ENCODE measurements around the gene PSMF1. TPM values are rescaled to one million over a fixed set of nuclear protein-coding genes. Genes with fewer than 3 reads are reported as not detected.

PSMF1 gene
- total and polyA plus RNA-seq, 2 of the 13 experiments (the other 11 are each of a cell fraction or from before 2014, with no cell fraction given): 82.5 to 86.0 TPM

DNA sequence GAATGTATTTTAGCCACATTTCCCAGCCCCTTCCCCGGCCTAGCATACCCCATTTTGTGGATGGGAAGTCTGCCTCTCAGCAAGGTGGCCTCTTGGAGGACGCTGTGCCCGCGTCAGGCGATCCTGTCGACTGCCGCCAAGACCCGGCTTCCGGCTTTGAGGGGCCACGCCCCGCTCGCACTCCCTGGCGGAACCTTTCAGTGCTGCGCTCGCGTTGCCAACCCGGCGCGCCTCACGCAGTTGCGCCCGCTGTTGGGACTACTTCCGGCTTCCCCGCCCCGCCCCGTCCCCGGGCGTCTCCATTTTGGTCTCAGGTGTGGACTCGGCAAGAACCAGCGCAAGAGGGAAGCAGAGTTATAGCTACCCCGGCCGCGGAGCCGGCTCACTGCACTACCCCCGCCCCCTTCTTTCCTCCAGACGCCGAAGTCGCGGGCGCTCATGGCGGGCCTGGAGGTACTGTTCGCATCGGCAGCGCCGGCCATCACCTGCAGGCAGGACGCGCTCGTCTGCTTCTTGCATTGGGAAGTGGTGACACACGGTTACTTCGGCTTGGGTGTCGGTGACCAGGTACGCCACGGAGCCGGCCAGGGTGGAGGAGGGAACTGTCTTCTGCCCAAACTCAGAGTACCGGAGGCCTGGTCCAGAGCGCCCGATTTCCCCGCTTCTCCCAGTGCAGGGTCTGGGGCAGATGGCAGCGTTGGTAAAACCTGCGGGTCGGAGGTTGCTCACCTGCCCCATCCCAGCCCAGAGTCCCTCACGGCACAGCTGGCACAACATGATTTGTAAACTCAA lies at the start of gene PSMF1 (continued):
- TF ChIP-seq ZNF709 (CRISPR knock-in tag; IDR thresholded peaks at IDR 0.05): peak; percentile 70; the same call in 1 of the 2 replicates
- 0 out of 2 replicates have a peak, but pooled peaks have one; percentile 11 for TF ChIP-seq NFIB (CRISPR knock-in tag; IDR thresholded peaks at IDR 0.05; ENCODE audit: borderline replicate concordance)
- TF ChIP-seq TOPORS (CRISPR knock-in tag; IDR thresholded peaks at IDR 0.05): peak; percentile 99
- TF ChIP-seq NBN (conservative IDR thresholded peaks at IDR 0.05): no peak
- TF ChIP-seq ZNF615 (CRISPR knock-in tag; IDR thresholded peaks at IDR 0.05; ENCODE audit: borderline replicate concordance): peak; percentile 99
- peak; percentile 98 for TF ChIP-seq ZKSCAN8 (CRISPR knock-in tag; IDR thresholded peaks at IDR 0.05; ENCODE audit: borderline replicate concordance)
- TF ChIP-seq HOXA3 (CRISPR knock-in tag; IDR thresholded peaks at IDR 0.05): peak; percentile 100
- 0 out of 2 replicates have a peak, but pooled peaks have one; percentile 59 for TF ChIP-seq ATAD3A (CRISPR knock-in tag; IDR thresholded peaks at IDR 0.05)
- peak; percentile 57; the same call in 1 of the 2 replicates for TF ChIP-seq MAFG (CRISPR knock-in tag; IDR thresholded peaks at IDR 0.05)
- TF ChIP-seq MIXL1 (CRISPR knock-in tag; IDR thresholded peaks at IDR 0.05): peak; percentile 94
- TF ChIP-seq, protein P1, sequence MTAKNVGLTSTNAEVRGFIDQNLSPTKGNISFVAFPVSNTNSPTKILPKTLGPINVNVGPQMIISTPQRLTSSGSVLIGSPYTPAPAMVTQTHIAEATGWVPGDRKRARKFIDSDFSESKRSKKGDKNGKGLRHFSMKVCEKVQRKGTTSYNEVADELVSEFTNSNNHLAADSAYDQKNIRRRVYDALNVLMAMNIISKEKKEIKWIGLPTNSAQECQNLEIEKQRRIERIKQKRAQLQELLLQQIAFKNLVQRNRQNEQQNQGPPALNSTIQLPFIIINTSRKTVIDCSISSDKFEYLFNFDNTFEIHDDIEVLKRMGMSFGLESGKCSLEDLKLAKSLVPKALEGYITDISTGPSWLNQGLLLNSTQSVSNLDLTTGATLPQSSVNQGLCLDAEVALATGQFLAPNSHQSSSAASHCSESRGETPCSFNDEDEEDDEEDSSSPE (CRISPR knock-in tag; IDR thresholded peaks at IDR 0.05): peak; percentile 97
- TF ChIP-seq CBFB (CRISPR knock-in tag; IDR thresholded peaks at IDR 0.05): peak; percentile 98
- TF ChIP-seq ZFP62 (CRISPR knock-in tag; IDR thresholded peaks at IDR 0.05): peak; percentile 47; the same call in 1 of the 2 replicates
- peak; percentile 92 for TF ChIP-seq SAFB2 (CRISPR knock-in tag; IDR thresholded peaks at IDR 0.05; ENCODE audit: borderline replicate concordance, low read depth)
- peak; percentile 91 for TF ChIP-seq PPARG (CRISPR knock-in tag; conservative IDR thresholded peaks at IDR 0.05)
- TF ChIP-seq RARG (CRISPR knock-in tag; IDR thresholded peaks at IDR 0.05; ENCODE audit: low read depth): no peak; the same call in 1 of the 2 replicates
- peak; percentile 98 for TF ChIP-seq ZNF136 (CRISPR knock-in tag; IDR thresholded peaks at IDR 0.05; ENCODE audit: low read depth)
- TF ChIP-seq, protein P2, sequence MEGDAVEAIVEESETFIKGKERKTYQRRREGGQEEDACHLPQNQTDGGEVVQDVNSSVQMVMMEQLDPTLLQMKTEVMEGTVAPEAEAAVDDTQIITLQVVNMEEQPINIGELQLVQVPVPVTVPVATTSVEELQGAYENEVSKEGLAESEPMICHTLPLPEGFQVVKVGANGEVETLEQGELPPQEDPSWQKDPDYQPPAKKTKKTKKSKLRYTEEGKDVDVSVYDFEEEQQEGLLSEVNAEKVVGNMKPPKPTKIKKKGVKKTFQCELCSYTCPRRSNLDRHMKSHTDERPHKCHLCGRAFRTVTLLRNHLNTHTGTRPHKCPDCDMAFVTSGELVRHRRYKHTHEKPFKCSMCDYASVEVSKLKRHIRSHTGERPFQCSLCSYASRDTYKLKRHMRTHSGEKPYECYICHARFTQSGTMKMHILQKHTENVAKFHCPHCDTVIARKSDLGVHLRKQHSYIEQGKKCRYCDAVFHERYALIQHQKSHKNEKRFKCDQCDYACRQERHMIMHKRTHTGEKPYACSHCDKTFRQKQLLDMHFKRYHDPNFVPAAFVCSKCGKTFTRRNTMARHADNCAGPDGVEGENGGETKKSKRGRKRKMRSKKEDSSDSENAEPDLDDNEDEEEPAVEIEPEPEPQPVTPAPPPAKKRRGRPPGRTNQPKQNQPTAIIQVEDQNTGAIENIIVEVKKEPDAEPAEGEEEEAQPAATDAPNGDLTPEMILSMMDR (CRISPR knock-in tag; IDR thresholded peaks at IDR 0.05): peak; percentile 63
- TF ChIP-seq ZNF569 (CRISPR knock-in tag; IDR thresholded peaks at IDR 0.05; ENCODE audit: borderline replicate concordance): peak; percentile 90; the same call in 1 of the 2 replicates
- TF ChIP-seq, protein P3, sequence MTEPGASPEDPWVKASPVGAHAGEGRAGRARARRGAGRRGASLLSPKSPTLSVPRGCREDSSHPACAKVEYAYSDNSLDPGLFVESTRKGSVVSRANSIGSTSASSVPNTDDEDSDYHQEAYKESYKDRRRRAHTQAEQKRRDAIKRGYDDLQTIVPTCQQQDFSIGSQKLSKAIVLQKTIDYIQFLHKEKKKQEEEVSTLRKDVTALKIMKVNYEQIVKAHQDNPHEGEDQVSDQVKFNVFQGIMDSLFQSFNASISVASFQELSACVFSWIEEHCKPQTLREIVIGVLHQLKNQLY (CRISPR knock-in tag; IDR thresholded peaks at IDR 0.05): peak; percentile 83
- no peak for TF ChIP-seq RFX1 (IDR thresholded peaks at IDR 0.05)
- peak in 1 of 2 experiments; percentile 43; a peak in 2 of 4 replicates for TF ChIP-seq NR2F1 (CRISPR knock-in tag; IDR thresholded peaks at IDR 0.05)
- TF ChIP-seq TBL1XR1 (IDR thresholded peaks at IDR 0.05; ENCODE audit: borderline replicate concordance, low read length, partially characterized antibody): peak; percentile 91
- peak; percentile 98 for TF ChIP-seq FIP1L1 (IDR thresholded peaks at IDR 0.05; ENCODE audit: borderline replicate concordance, insufficient read depth, low read depth, low read length)
- peak; percentile 93; the same call in 1 of the 2 replicates for TF ChIP-seq NFE2L1 (CRISPR knock-in tag; IDR thresholded peaks at IDR 0.05; ENCODE audit: borderline replicate concordance)
- TF ChIP-seq ZNF180 (CRISPR knock-in tag; IDR thresholded peaks at IDR 0.05; ENCODE audit: borderline replicate concordance, low read depth): peak; percentile 79; the same call in 1 of the 2 replicates
- peak; percentile 99 for TF ChIP-seq TOE1 (CRISPR knock-in tag; IDR thresholded peaks at IDR 0.05)
